Measurements from ENCODE around the gene COL11A1. TPM values are rescaled to one million over a fixed set of nuclear protein-coding genes. Genes with fewer than 3 reads are reported as not detected.

Gene COL11A1
- total RNA-seq, 1 experiment from 2014 or later = not detected

GRCh38 chr1:102879439-102879993 lies 228.8 kb downstream of the COL11A1 start:
- peak; percentile 5 for DNase-seq

DNA sequence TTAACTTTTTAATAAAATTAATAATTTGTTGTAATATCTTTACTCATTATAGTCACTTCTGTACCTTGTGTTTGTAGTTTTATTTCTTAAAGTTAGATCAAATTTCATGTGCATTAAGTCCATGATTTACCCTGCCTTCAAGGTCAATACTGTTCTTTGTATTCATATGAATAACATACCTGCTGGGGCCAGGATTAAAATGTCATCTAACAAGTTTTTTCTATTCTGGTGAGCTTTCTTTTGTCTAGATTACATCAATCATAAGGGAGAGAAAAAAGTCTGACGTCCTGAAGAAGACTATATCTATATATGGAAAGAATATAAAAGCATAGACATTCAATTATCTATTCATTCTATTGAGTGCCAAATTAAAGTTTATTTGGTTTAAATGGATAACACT lies 232.6 kb downstream of the COL11A1 start:
- H3K4me3 ChIP-seq = no peak overlapping the region
- no peaks in the 10 kb centered on the region for H3K9me3 ChIP-seq
- DNase-seq = no peak
- no peaks in the 10 kb centered on the region for H3K36me3 ChIP-seq
- H3K27me3 ChIP-seq = no peaks in the 10 kb centered on the region

More at GRCh38 chr1:102879439-102879993, 228.8 kb downstream of the COL11A1 start:
- Histone ChIP-seq H3K4me3 (no peak overlapping the region), H3K9me3 (no peaks in the 10 kb centered on the region), H3K36me3 (no peaks in the 10 kb centered on the region), H3K27me3 (no peaks in the 10 kb centered on the region)

GRCh38 chr1:102872526-102872925 lies 235.8 kb downstream of the COL11A1 start:
- no peaks in the 10 kb centered on the region for H3K9me3 ChIP-seq
- H3K36me3 ChIP-seq = no peaks in the 10 kb centered on the region
- H3K4me3 ChIP-seq = no peak overlapping the region
- DNase-seq = no peak
- H3K27me3 ChIP-seq = no peaks in the 10 kb centered on the region

DNA sequence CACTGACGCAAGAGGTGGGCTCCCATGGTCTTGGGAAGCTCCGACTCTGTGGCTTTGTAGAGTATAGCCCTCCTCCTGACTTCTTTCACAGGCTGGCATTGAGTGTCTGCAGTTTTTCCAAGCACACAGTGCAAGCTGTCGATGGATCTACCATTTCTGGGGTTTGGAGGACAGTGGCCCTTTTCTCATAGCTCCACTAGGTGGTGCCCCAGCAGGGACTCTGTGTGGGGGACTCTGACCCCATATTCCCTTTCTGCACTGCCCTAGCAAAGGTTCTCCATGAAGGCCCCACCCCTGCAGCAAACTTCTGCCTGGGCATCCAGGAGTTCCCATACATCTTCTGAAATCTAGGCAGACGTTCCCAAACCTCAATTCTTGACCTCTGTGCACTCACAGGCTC lies 236.2 kb downstream of the COL11A1 start:
- H3K27me3 ChIP-seq = no peaks in the 10 kb centered on the region
- DNase-seq = no peak
- H3K9me3 ChIP-seq = no peaks in the 10 kb centered on the region
- no peaks in the 10 kb centered on the region for H3K36me3 ChIP-seq
- no peak overlapping the region for H3K4me3 ChIP-seq

GRCh38 chr1:102863704-102864103 lies 244.6 kb downstream of the COL11A1 start:
- Histone ChIP-seq H3K4me3 (no peak overlapping the region), H3K9me3 (no peaks in the 10 kb centered on the region), H3K36me3 (no peaks in the 10 kb centered on the region), H3K27me3 (no peaks in the 10 kb centered on the region)
- DNase-seq = no peak

- H3K4me3 ChIP-seq = no peak overlapping the region
- no peaks in the 10 kb centered on the region for H3K9me3 ChIP-seq
- no peaks in the 10 kb centered on the region for H3K27me3 ChIP-seq
- DNase-seq = no peak
- no peaks in the 10 kb centered on the region for H3K36me3 ChIP-seq
Measured at GRCh38 chr1:102861247-102861646, 247.1 kb downstream of the COL11A1 start.

GRCh38 chr1:102858695-102859094 lies 249.6 kb downstream of the COL11A1 start:
- DNase-seq = no peak
- H3K9me3 ChIP-seq = no peaks in the 10 kb centered on the region
- H3K4me3 ChIP-seq = no peak overlapping the region
- no peaks in the 10 kb centered on the region for H3K27me3 ChIP-seq
- no peaks in the 10 kb centered on the region for H3K36me3 ChIP-seq

- DNase-seq = no peak
- Histone ChIP-seq H3K36me3 (no peaks in the 10 kb centered on the region), H3K4me3 (no peak overlapping the region)
Measured at GRCh38 chr1:102857251-102857650, 251.1 kb downstream of the COL11A1 start.

DNA sequence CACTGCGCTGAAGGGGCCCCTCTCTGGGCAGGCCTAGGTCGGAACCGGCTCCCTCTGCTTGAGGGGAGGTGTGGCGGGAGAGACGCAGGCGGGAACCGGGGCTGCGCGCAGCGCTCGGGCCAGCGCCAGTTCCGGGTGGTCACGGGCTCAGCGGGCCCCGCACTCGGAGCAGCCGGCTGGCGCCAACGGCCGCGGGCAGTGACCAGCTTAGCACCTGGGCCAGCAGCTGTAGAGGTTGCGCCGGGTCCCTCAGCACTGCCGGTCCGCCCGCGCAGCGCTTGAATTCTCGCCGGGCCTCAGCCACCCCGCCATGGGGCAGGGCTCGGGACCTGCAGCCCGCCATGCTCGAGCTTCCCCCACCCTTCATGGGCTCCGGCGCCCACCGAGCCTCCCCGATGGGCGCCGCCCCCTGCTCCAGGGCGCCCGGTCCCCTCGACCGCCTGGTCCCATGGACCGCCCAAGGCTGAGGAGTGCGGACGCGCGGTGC lies 254.6 kb downstream of the COL11A1 start:
- no peaks in the 10 kb centered on the region for H3K36me3 ChIP-seq
- H3K9me3 ChIP-seq = no peaks in the 10 kb centered on the region
- H3K27me3 ChIP-seq = no peaks in the 10 kb centered on the region
- no peak overlapping the region for H3K4me3 ChIP-seq
- no peak for DNase-seq

More at GRCh38 chr1:102857251-102857650, 251.1 kb downstream of the COL11A1 start:
- Histone ChIP-seq H3K9me3 (no peaks in the 10 kb centered on the region), H3K27me3 (no peaks in the 10 kb centered on the region)

- Histone ChIP-seq H3K27me3 (no peaks in the 10 kb centered on the region), H3K9me3 (no peaks in the 10 kb centered on the region), H3K4me3 (no peak overlapping the region), H3K36me3 (no peaks in the 10 kb centered on the region)
- DNase-seq = no peak
Measured at GRCh38 chr1:102853136-102853535, 255.2 kb downstream of the COL11A1 start.

GRCh38 chr1:102852613-102853012 lies 255.7 kb downstream of the COL11A1 start:
- no peak for DNase-seq
- no peaks in the 10 kb centered on the region for H3K27me3 ChIP-seq
- no peaks in the 10 kb centered on the region for H3K36me3 ChIP-seq
- no peaks in the 10 kb centered on the region for H3K9me3 ChIP-seq
- no peak overlapping the region for H3K4me3 ChIP-seq

- Histone ChIP-seq H3K36me3 (no peaks in the 10 kb centered on the region), H3K9me3 (no peaks in the 10 kb centered on the region), H3K4me3 (no peak overlapping the region), H3K27me3 (no peaks in the 10 kb centered on the region)
- no peak for DNase-seq
Measured at GRCh38 chr1:102851616-102852015, 256.7 kb downstream of the COL11A1 start.

DNA sequence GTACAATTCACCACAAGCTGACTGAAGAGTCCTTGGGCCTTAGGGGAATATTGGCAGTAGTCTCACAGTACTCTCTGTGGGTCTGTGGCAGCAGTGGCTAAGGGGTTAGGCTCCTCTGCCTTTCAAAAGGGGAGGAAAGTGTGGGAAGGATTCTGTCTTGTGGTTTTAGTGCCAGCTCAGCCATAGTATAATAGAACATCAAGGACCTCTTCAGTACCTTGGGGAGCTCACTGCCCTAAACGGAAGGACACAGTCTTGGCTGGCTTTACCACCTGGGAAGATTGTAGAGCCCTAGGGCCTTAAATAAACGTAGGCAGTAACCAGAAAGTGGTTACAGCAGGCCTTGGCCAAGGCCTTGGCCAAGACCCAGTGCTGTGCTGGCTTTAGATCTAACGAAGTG lies 265.7 kb downstream of the COL11A1 start:
- DNase-seq = no peak

GRCh38 chr1:102840741-102841140 lies 267.6 kb downstream of the COL11A1 start:
- Histone ChIP-seq H3K27me3 (no peaks in the 10 kb centered on the region), H3K4me3 (no peak overlapping the region), H3K36me3 (no peaks in the 10 kb centered on the region), H3K9me3 (no peaks in the 10 kb centered on the region)
- DNase-seq = no peak

More for the DNA sequence above, 265.7 kb downstream of the COL11A1 start:
- H3K9me3 ChIP-seq = no peaks in the 10 kb centered on the region
- H3K4me3 ChIP-seq = no peak overlapping the region
- H3K36me3 ChIP-seq = no peaks in the 10 kb centered on the region
- H3K27me3 ChIP-seq = no peaks in the 10 kb centered on the region

- Histone ChIP-seq H3K36me3 (no peaks in the 10 kb centered on the region), H3K9me3 (no peaks in the 10 kb centered on the region), H3K4me3 (no peak overlapping the region), H3K27me3 (no peaks in the 10 kb centered on the region)
- DNase-seq = no peak
Measured at GRCh38 chr1:102838016-102838415, 270.3 kb downstream of the COL11A1 start.

DNA sequence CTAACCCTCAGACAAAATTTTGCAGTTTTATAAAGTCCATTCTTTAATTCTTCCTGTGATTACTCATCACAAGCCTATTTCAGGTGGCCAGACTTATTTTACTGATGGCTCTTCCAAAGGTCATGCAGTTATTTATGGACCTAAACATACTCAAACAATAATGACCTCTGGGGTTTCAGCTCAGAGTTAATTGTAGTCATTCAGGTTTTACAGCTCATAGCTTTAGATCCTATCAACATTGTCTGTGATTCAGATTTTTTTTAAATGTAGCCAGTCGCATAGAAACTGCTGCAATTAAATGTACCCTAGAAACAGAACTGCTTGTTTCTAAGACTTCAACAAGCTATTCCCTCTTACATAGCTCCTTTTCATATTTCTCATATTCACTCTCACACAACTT lies 270.8 kb downstream of the COL11A1 start:
- Histone ChIP-seq H3K9me3 (no peaks in the 10 kb centered on the region), H3K27me3 (no peaks in the 10 kb centered on the region), H3K4me3 (no peak overlapping the region), H3K36me3 (no peaks in the 10 kb centered on the region)
- no peak for DNase-seq

- no peak for DNase-seq
- H3K4me3 ChIP-seq = no peak overlapping the region
- no peaks in the 10 kb centered on the region for H3K36me3 ChIP-seq
Measured at GRCh38 chr1:102836991-102837390, 271.3 kb downstream of the COL11A1 start.

DNA sequence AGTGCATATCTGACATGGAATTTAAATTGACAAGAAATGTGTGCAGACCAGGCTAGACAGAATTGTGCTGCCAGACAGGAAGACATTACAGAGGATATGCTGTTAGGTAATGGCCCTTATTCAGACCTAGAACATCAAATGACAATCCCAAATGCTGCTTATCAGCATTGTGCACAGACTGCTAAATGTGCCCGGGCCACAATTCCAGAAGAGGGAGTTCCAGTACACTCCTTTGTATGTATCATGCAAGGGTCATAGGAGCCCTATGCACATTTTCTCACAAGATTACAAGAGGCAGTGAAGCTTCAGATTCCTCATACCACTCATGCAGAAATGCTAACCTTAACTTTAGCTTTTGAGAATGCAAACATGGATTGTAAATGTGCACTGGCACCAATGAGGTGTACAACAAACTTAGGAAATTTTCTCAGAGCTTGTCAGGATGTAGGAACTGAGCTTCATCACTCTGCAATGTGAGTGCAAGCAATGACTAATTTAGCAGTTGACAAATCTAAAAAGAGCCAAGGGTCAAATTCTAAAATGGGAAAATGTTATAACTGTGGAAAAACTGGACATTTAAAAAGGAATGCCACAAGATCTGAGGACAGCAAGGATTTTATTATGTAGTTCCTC lies 273.5 kb downstream of the COL11A1 start:
- DNase-seq = no peak
- H3K27me3 ChIP-seq = no peaks in the 10 kb centered on the region
- no peaks in the 10 kb centered on the region for H3K9me3 ChIP-seq
- no peak overlapping the region for H3K4me3 ChIP-seq
- H3K36me3 ChIP-seq = no peaks in the 10 kb centered on the region

More at GRCh38 chr1:102836991-102837390, 271.3 kb downstream of the COL11A1 start:
- Histone ChIP-seq H3K27me3 (no peaks in the 10 kb centered on the region), H3K9me3 (no peaks in the 10 kb centered on the region)
